H1 (cell line): ENCODE results near the gene CPA1. TPM values are rescaled to one million over a fixed set of nuclear protein-coding genes. Genes with fewer than 3 reads are reported as not detected.

ENCODE experiments used
- CTCF ChIA-PET: fragments of 300-600 bp; sonication (Branson Sonifier 250); formaldehyde crosslinking; loops from one replicate; lab custom pipeline; 2021; ENCODE audit not compliant: partially characterized antibody; lab: Charles Lee
- POLR2A ChIA-PET: fragments of 300-600 bp; sonication (Branson Sonifier 250); formaldehyde crosslinking; loops from one replicate; lab custom pipeline; 2021; ENCODE audit warnings: inconsistent platforms; ENCODE audit not compliant: partially characterized antibody; lab: Charles Lee
- DNase-seq, 2 experiments: peaks; one replicate each; pipeline versions ENCODE4 v3.0.0 to v3.0.0-alpha.2; 2010 to 2022; ENCODE audit warnings: low spot score in 2 of 2, low read depth in 1 of 2, mixed read lengths in 1 of 2
- FAIRE-seq: peaks from 2 replicates; lab custom pipeline; 2011; peaks lifted over from hg19 to GRCh38; lab: Jason Lieb, UNC
- H2AFZ ChIP-seq: 2 replicates; pipeline ENCODE4 v1.8.1; 2012; ENCODE audit warnings: low read length, inconsistent platforms
- H2AK5ac ChIP-seq: 2 replicates; pipeline ENCODE4 v1.6.1; 2013; ENCODE audit warnings: low read depth, low read length
- H2BK120ac ChIP-seq: replicated peaks from 2 replicates; pipeline ENCODE3; 2013; ENCODE audit warnings: low read depth, low read length, inconsistent platforms
- H2BK12ac ChIP-seq: 2 replicates; pipeline ENCODE4 v1.6.1; 2013; ENCODE audit warnings: low read depth, low read length
- H2BK15ac ChIP-seq: 2 replicates; pipeline ENCODE4 v1.6.1; 2013; ENCODE audit warnings: low read length
- H2BK20ac ChIP-seq: 2 replicates; pipeline ENCODE4 v1.6.1; 2013; ENCODE audit warnings: low read length
- H2BK5ac ChIP-seq: 2 replicates; pipeline ENCODE4 v1.6.1; 2013; ENCODE audit warnings: low read depth, low read length
- H3K14ac ChIP-seq: 2 replicates; pipeline ENCODE4 v1.6.1; 2013; ENCODE audit warnings: inconsistent platforms; ENCODE audit not compliant: insufficient read length
- H3K18ac ChIP-seq: 2 replicates; pipeline ENCODE4 v1.6.1; 2013; ENCODE audit warnings: low read length; ENCODE audit errors: extremely low read depth
- H3K23ac ChIP-seq: 2 replicates; pipeline ENCODE4 v1.6.1; 2013; ENCODE audit warnings: inconsistent platforms; ENCODE audit not compliant: insufficient read length
- H3K23me2 ChIP-seq: 2 replicates; pipeline ENCODE4 v1.6.1; 2013; ENCODE audit warnings: low read depth, low read length
- H3K27ac ChIP-seq: 2 replicates; pipeline ENCODE4 v1.6.1; 2011; ENCODE audit warnings: low read depth, low read length, inconsistent platforms
- H3K27me3 ChIP-seq, 4 experiments: replicated peaks in 1 of 4; 1 replicate in 1 of 4; 2 replicates in 3 of 4; pipeline versions ENCODE4 v1.6.1 to v1.8.1; 2011 to 2013; ENCODE audit warnings: low read length in 3 of 4, mild to moderate bottlenecking in 3 of 4, inconsistent platforms in 2 of 4, mixed read lengths in 2 of 4, moderate library complexity in 1 of 4; ENCODE audit not compliant: control insufficient read depth in 3 of 4, insufficient read depth in 3 of 4; ENCODE audit errors: extremely low read depth in 1 of 4
- H3K36me3 ChIP-seq, 4 experiments: 2 replicates each; pipeline versions ENCODE4 v1.6.1 to v1.8.1; 2011 to 2013; ENCODE audit warnings: mild to moderate bottlenecking in 4 of 4, low read length in 3 of 4, moderate library complexity in 2 of 4, control low read depth in 1 of 4, inconsistent platforms in 1 of 4; ENCODE audit not compliant: insufficient read depth in 4 of 4, control insufficient read depth in 2 of 4
- H3K4ac ChIP-seq: replicated peaks from 2 replicates; pipeline ENCODE3; 2013; ENCODE audit warnings: low read length, low read depth, mixed read lengths, inconsistent platforms; ENCODE audit not compliant: insufficient read length
- H3K4me1 ChIP-seq, 4 experiments: replicated peaks in 1 of 4; 1 replicate in 1 of 4; 2 replicates in 3 of 4; pipeline versions ENCODE4 v1.6.1 to v1.8.1; 2011 to 2013; ENCODE audit warnings: low read length in 3 of 4, inconsistent platforms in 2 of 4, mixed read lengths in 1 of 4; ENCODE audit not compliant: insufficient read depth in 4 of 4, control insufficient read depth in 3 of 4
- H3K4me2 ChIP-seq, 2 experiments: 2 replicates each; pipeline versions ENCODE4 v1.6.1 to v1.8.1; 2011 to 2013; ENCODE audit warnings: low read depth in 2 of 2, low read length in 2 of 2, control low read depth in 1 of 2, inconsistent platforms in 1 of 2, mild to moderate bottlenecking in 1 of 2; ENCODE audit not compliant: insufficient read depth in 1 of 2
- H3K4me3 ChIP-seq, 4 experiments: fragments of 200-600, 300-600 bp in 1 of 4; sonication (generic), shearing (Covaris generic), sonication (Bioruptor Twin) in 1 of 4; 2 replicates each; pipeline versions ENCODE4 v1.5.1 to v1.8.1; 2011 to 2016; ENCODE audit warnings: low read length in 4 of 4, low read depth in 3 of 4, control low read depth in 2 of 4, inconsistent platforms in 2 of 4, mild to moderate bottlenecking in 2 of 4, mixed read lengths in 1 of 4, moderate library complexity in 1 of 4; ENCODE audit not compliant: insufficient read depth in 2 of 4; ENCODE audit errors: extremely low read depth in 1 of 4
- H3K56ac ChIP-seq: replicated peaks from 2 replicates; pipeline ENCODE3; 2013; ENCODE audit warnings: low read depth, mild to moderate bottlenecking, mixed read lengths, low read length, inconsistent platforms; ENCODE audit not compliant: insufficient read length
- H3K79me1 ChIP-seq: 2 replicates; pipeline ENCODE4 v1.6.1; 2013; ENCODE audit warnings: low read depth, low read length, control low read depth
- H3K79me2 ChIP-seq, 2 experiments: 2 replicates each; pipeline versions ENCODE4 v1.6.1 to v1.8.1; 2012 to 2013; ENCODE audit warnings: low read length in 2 of 2, mild to moderate bottlenecking in 2 of 2, inconsistent platforms in 1 of 2; ENCODE audit not compliant: insufficient read depth in 2 of 2, control insufficient read depth in 1 of 2
- H3K9ac ChIP-seq, 4 experiments: replicated peaks in 1 of 4; 1 replicate in 1 of 4; 2 replicates in 3 of 4; pipeline versions ENCODE4 v1.6.1 to v1.8.1; 2011 to 2013; ENCODE audit warnings: low read depth in 3 of 4, low read length in 3 of 4, control low read depth in 2 of 4, mild to moderate bottlenecking in 2 of 4, moderate library complexity in 2 of 4, inconsistent platforms in 1 of 4; ENCODE audit errors: extremely low read depth in 1 of 4
- H3K9me3 ChIP-seq, 2 experiments: 2 replicates each; pipeline versions ENCODE4 v1.6.1 to v1.8.1; 2012 to 2013; ENCODE audit warnings: mild to moderate bottlenecking in 2 of 2, moderate library complexity in 2 of 2, control low read depth in 1 of 2, inconsistent platforms in 1 of 2, low read depth in 1 of 2, low read length in 1 of 2, mixed read lengths in 1 of 2; ENCODE audit not compliant: insufficient read depth in 2 of 2
- H4K20me1 ChIP-seq, 2 experiments: replicated peaks in 1 of 2; 2 replicates each; pipeline versions ENCODE3 to v1.8.1; 2011 to 2013; ENCODE audit warnings: inconsistent platforms in 2 of 2, low read length in 2 of 2, mild to moderate bottlenecking in 1 of 2; ENCODE audit not compliant: insufficient read depth in 2 of 2, control insufficient read depth in 1 of 2
- H4K5ac ChIP-seq: 2 replicates; pipeline ENCODE4 v1.6.1; 2013; ENCODE audit warnings: low read length, low read depth, mixed read lengths, inconsistent platforms; ENCODE audit not compliant: insufficient read length
- H4K8ac ChIP-seq: 2 replicates; pipeline ENCODE4 v1.8.0; 2013; ENCODE audit warnings: mild to moderate bottlenecking, moderate library complexity, low read length, inconsistent platforms; ENCODE audit not compliant: insufficient read depth; ENCODE audit errors: extremely low read depth
- H4K91ac ChIP-seq: replicated peaks from 2 replicates; pipeline ENCODE3; 2013; ENCODE audit warnings: low read length, mixed read lengths, inconsistent platforms; ENCODE audit not compliant: insufficient read length
- BACH1 ChIP-seq: IDR thresholded peaks from 2 replicates; pipeline ENCODE4 v1.6.1; 2012; ENCODE audit warnings: low read length, improper control_type of control experiment
- CHD2 ChIP-seq: IDR thresholded peaks from 2 replicates; pipeline ENCODE4 v1.6.1; 2012; ENCODE audit warnings: low read length, improper control_type of control experiment
- CTBP2 ChIP-seq: IDR thresholded peaks from 2 replicates; pipeline ENCODE4 v1.7.0; 2011; ENCODE audit warnings: borderline replicate concordance, mild to moderate bottlenecking, moderate library complexity, mixed read lengths, low read length; ENCODE audit not compliant: insufficient read depth, insufficient read length
- EZH2 ChIP-seq: fragments of 200-600 bp; sonication (generic); IDR thresholded peaks from 2 replicates; pipeline ENCODE4 v1.7.1; 2012; ENCODE audit warnings: low read depth, mild to moderate bottlenecking, moderate library complexity, low read length, inconsistent platforms; ENCODE audit not compliant: severe bottlenecking
- HDAC2 ChIP-seq, 2 experiments: fragments of 300-600 bp in 1 of 2; sonication (generic) in 1 of 2; IDR thresholded peaks; 2 replicates each; pipeline ENCODE4 v1.6.1; 2011 to 2012; ENCODE audit warnings: low read depth in 2 of 2, low read length in 2 of 2, mild to moderate bottlenecking in 2 of 2, moderate library complexity in 2 of 2, borderline replicate concordance in 1 of 2, inconsistent platforms in 1 of 2
- JUN ChIP-seq: IDR thresholded peaks from 2 replicates; pipeline ENCODE4 v1.6.1; 2011; ENCODE audit warnings: low read depth, mild to moderate bottlenecking, improper control_type of control experiment, low read length
- NANOG ChIP-seq: IDR thresholded peaks from 2 replicates; pipeline ENCODE4 v1.6.1; 2011; ENCODE audit warnings: low read length, low read depth, mild to moderate bottlenecking, inconsistent platforms; ENCODE audit not compliant: insufficient read depth, poor library complexity, severe bottlenecking
- POLR2AphosphoS5 ChIP-seq: IDR thresholded peaks from 2 replicates; pipeline ENCODE4 v1.6.1; 2011; ENCODE audit warnings: low read depth, low read length
- SP4 ChIP-seq: IDR thresholded peaks from 2 replicates; pipeline ENCODE4 v1.6.1; 2012; ENCODE audit warnings: low read length, inconsistent platforms
- TCF12 ChIP-seq: IDR thresholded peaks from 2 replicates; pipeline ENCODE4 v1.6.1; 2011; ENCODE audit warnings: low read depth, mild to moderate bottlenecking, low read length
- WGBS, 2 experiments: shearing (Covaris generic) in 1 of 2; methylation state at CpG; one replicate each; pipeline versions ENCODE4 v1.1.6 to v1.1.7; 2013 to 2015; ENCODE audit warnings: low lambda C conversion rate in 2 of 2, mixed read lengths in 2 of 2, inconsistent platforms in 1 of 2, low coverage in 1 of 2, missing lambda C conversion rate in 1 of 2; ENCODE audit not compliant: insufficient replicate concordance in 2 of 2, insufficient coverage in 1 of 2, insufficient read length in 1 of 2; ENCODE audit errors: extremely low coverage in 1 of 2, missing lambda C conversion rate in 1 of 2; 5-methylcytosine and 5-hydroxymethylcytosine counted together
- polyA plus RNA-seq, 7 experiments: library from polyadenylated mRNA; depleted of rRNA in 3 of 7; stranded (reverse) in 5 of 7; unstranded in 2 of 7; fragments of >200 nt in 5 of 7; fragments of 200-250 nt in 2 of 7; gene quantifications; 1 replicate in 5 of 7; 2 replicates in 1 of 7; 4 replicates in 1 of 7; pipeline versions ENCODE4 v1.2.1 to v1.2.3, GENCODE V29; 2011 to 2013; ENCODE audit warnings: missing spikeins in 2 of 7, mixed read lengths in 2 of 7
- total RNA-seq: library from RNA; stranded (reverse); fragmentation: NEBNext Ultra II Directional; extraction: Animal tissue kit (Norgen Biotek cat#: 25700); gene quantifications from 2 replicates; pipeline ENCODE4 v1.2.1, GENCODE V29; 2021
- TF ChIP-seq, protein P1 (sequence below): IDR thresholded peaks from 2 replicates; pipeline ENCODE4 v1.6.1; 2011; ENCODE audit warnings: low read depth, mild to moderate bottlenecking, low read length; ENCODE audit not compliant: insufficient read depth
- TF ChIP-seq, protein P2 (sequence below): IDR thresholded peaks from 2 replicates; pipeline ENCODE4 v1.6.1; 2011; ENCODE audit warnings: low read length, improper control_type of control experiment

CPA1 gene
- total and polyA plus RNA-seq, 2 of the 8 experiments (the other 6 are each of a cell fraction or from before 2014, with no cell fraction given) = not detected

GRCh38 chr7:130413201-130413600, 32.9 kb downstream of the CPA1 start:
- H3K36me3 ChIP-seq = no peaks in the 10 kb centered on the region
- no peak overlapping the region for H4K8ac ChIP-seq
- no peak overlapping the region for H3K27ac ChIP-seq
- no peak overlapping the region for H2BK120ac ChIP-seq
- H3K4me1 ChIP-seq = no peaks in the 10 kb centered on the region
- no peaks in the 10 kb centered on the region for H3K79me2 ChIP-seq
- no peak overlapping the region for H3K14ac ChIP-seq
- H3K4me3 ChIP-seq = no peak overlapping the region
- H3K23ac ChIP-seq = no peak overlapping the region
- no peaks in the 10 kb centered on the region for H3K23me2 ChIP-seq
- no peak overlapping the region for H2BK15ac ChIP-seq
- CTCF ChIA-PET = interaction anchor here (0.6 to 2.1 kb wide), 6 partner anchors 8 to 273 kb away, joined by 3 to 5 read pairs (median 3); no protein-coding TSS in a partner anchor
- H3K79me1 ChIP-seq = no peaks in the 10 kb centered on the region
- FAIRE-seq = no peak
- no peak overlapping the region for H3K4ac ChIP-seq
- DNase-seq = no peak
- no peak overlapping the region for H4K5ac ChIP-seq
- no peak overlapping the region for H2AK5ac ChIP-seq
- no peaks in the 10 kb centered on the region for H3K9me3 ChIP-seq
- H3K18ac ChIP-seq = no peak overlapping the region
- no peak overlapping the region for H3K56ac ChIP-seq
- no peak overlapping the region for H2BK20ac ChIP-seq
- no peak overlapping the region for H2AFZ ChIP-seq
- H3K4me2 ChIP-seq = no peak overlapping the region
- H4K20me1 ChIP-seq = no peaks in the 10 kb centered on the region
- H2BK5ac ChIP-seq = no peak overlapping the region
- H3K27me3 ChIP-seq = no peaks in the 10 kb centered on the region
- H3K9ac ChIP-seq = no peak overlapping the region
- no peak overlapping the region for H2BK12ac ChIP-seq
- POLR2A ChIA-PET = interaction anchor here (0.9 kb wide), 1 partner anchor 10 kb away, joined by 4 read pairs; no protein-coding TSS in a partner anchor
- H4K91ac ChIP-seq = no peak overlapping the region
- 84% methylated on average over 4 of the region's 4 CpGs; no CpG with 5 or more reads in 1 of the 2 experiments for WGBS, 2 experiments
- TF ChIP-seq POLR2AphosphoS5 (no peak), CHD2 (no peak), CTBP2 (no peak), SP4 (no peak), EZH2 (no peak), HDAC2 (IDR thresholded peaks at IDR 0.05; ENCODE audit: borderline replicate concordance in 1 of 2, low read depth in 2 of 2, low read length in 2 of 2) (no peak), NANOG (no peak), BACH1 (no peak), JUN (no peak), TCF12 (no peak)
- TF ChIP-seq, protein P1, sequence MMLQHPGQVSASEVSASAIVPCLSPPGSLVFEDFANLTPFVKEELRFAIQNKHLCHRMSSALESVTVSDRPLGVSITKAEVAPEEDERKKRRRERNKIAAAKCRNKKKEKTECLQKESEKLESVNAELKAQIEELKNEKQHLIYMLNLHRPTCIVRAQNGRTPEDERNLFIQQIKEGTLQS = no peak
- TF ChIP-seq, protein P2, sequence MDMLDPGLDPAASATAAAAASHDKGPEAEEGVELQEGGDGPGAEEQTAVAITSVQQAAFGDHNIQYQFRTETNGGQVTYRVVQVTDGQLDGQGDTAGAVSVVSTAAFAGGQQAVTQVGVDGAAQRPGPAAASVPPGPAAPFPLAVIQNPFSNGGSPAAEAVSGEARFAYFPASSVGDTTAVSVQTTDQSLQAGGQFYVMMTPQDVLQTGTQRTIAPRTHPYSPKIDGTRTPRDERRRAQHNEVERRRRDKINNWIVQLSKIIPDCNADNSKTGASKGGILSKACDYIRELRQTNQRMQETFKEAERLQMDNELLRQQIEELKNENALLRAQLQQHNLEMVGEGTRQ = no peak
